H1 (cell line): ENCODE measurements around the gene CIC. TPM values are rescaled to one million over a fixed set of nuclear protein-coding genes. Genes with fewer than 3 reads are reported as not detected.

Experiments used
- CTCF ChIA-PET: fragments of 300-600 bp; sonication (Branson Sonifier 250); formaldehyde crosslinking; loops from one replicate; lab custom pipeline; 2021; ENCODE audit not compliant: partially characterized antibody; lab: Charles Lee
- POLR2A ChIA-PET: fragments of 300-600 bp; sonication (Branson Sonifier 250); formaldehyde crosslinking; loops from one replicate; lab custom pipeline; 2021; ENCODE audit warnings: inconsistent platforms; ENCODE audit not compliant: partially characterized antibody; lab: Charles Lee
- DNase-seq, 2 experiments: peaks; one replicate each; pipeline versions ENCODE4 v3.0.0 to v3.0.0-alpha.2; 2010 to 2022; ENCODE audit warnings: low spot score in 2 of 2, low read depth in 1 of 2, mixed read lengths in 1 of 2
- FAIRE-seq: peaks from 2 replicates; lab custom pipeline; 2011; peaks lifted over from hg19 to GRCh38; lab: Jason Lieb, UNC
- H2AFZ ChIP-seq: 2 replicates; pipeline ENCODE4 v1.8.1; 2012; ENCODE audit warnings: low read length, inconsistent platforms
- H2AK5ac ChIP-seq: 2 replicates; pipeline ENCODE4 v1.6.1; 2013; ENCODE audit warnings: low read depth, low read length
- H2BK120ac ChIP-seq: replicated peaks from 2 replicates; pipeline ENCODE3; 2013; ENCODE audit warnings: low read depth, low read length, inconsistent platforms
- H2BK12ac ChIP-seq: 2 replicates; pipeline ENCODE4 v1.6.1; 2013; ENCODE audit warnings: low read depth, low read length
- H2BK15ac ChIP-seq: 2 replicates; pipeline ENCODE4 v1.6.1; 2013; ENCODE audit warnings: low read length
- H2BK20ac ChIP-seq: 2 replicates; pipeline ENCODE4 v1.6.1; 2013; ENCODE audit warnings: low read length
- H2BK5ac ChIP-seq: 2 replicates; pipeline ENCODE4 v1.6.1; 2013; ENCODE audit warnings: low read depth, low read length
- H3K14ac ChIP-seq: 2 replicates; pipeline ENCODE4 v1.6.1; 2013; ENCODE audit warnings: inconsistent platforms; ENCODE audit not compliant: insufficient read length
- H3K18ac ChIP-seq: 2 replicates; pipeline ENCODE4 v1.6.1; 2013; ENCODE audit warnings: low read length; ENCODE audit errors: extremely low read depth
- H3K23ac ChIP-seq: 2 replicates; pipeline ENCODE4 v1.6.1; 2013; ENCODE audit warnings: inconsistent platforms; ENCODE audit not compliant: insufficient read length
- H3K23me2 ChIP-seq: 2 replicates; pipeline ENCODE4 v1.6.1; 2013; ENCODE audit warnings: low read depth, low read length
- H3K27ac ChIP-seq: 2 replicates; pipeline ENCODE4 v1.6.1; 2011; ENCODE audit warnings: low read depth, low read length, inconsistent platforms
- H3K27me3 ChIP-seq, 4 experiments: replicated peaks in 1 of 4; 1 replicate in 1 of 4; 2 replicates in 3 of 4; pipeline versions ENCODE4 v1.6.1 to v1.8.1; 2011 to 2013; ENCODE audit warnings: low read length in 3 of 4, mild to moderate bottlenecking in 3 of 4, inconsistent platforms in 2 of 4, mixed read lengths in 2 of 4, moderate library complexity in 1 of 4; ENCODE audit not compliant: control insufficient read depth in 3 of 4, insufficient read depth in 3 of 4; ENCODE audit errors: extremely low read depth in 1 of 4
- H3K36me3 ChIP-seq, 4 experiments: 2 replicates each; pipeline versions ENCODE4 v1.6.1 to v1.8.1; 2011 to 2013; ENCODE audit warnings: mild to moderate bottlenecking in 4 of 4, low read length in 3 of 4, moderate library complexity in 2 of 4, control low read depth in 1 of 4, inconsistent platforms in 1 of 4; ENCODE audit not compliant: insufficient read depth in 4 of 4, control insufficient read depth in 2 of 4
- H3K4ac ChIP-seq: replicated peaks from 2 replicates; pipeline ENCODE3; 2013; ENCODE audit warnings: low read length, low read depth, mixed read lengths, inconsistent platforms; ENCODE audit not compliant: insufficient read length
- H3K4me1 ChIP-seq, 4 experiments: replicated peaks in 1 of 4; 1 replicate in 1 of 4; 2 replicates in 3 of 4; pipeline versions ENCODE4 v1.6.1 to v1.8.1; 2011 to 2013; ENCODE audit warnings: low read length in 3 of 4, inconsistent platforms in 2 of 4, mixed read lengths in 1 of 4; ENCODE audit not compliant: insufficient read depth in 4 of 4, control insufficient read depth in 3 of 4
- H3K4me2 ChIP-seq, 2 experiments: 2 replicates each; pipeline versions ENCODE4 v1.6.1 to v1.8.1; 2011 to 2013; ENCODE audit warnings: low read depth in 2 of 2, low read length in 2 of 2, control low read depth in 1 of 2, inconsistent platforms in 1 of 2, mild to moderate bottlenecking in 1 of 2; ENCODE audit not compliant: insufficient read depth in 1 of 2
- H3K4me3 ChIP-seq, 4 experiments: fragments of 200-600, 300-600 bp in 1 of 4; sonication (generic), shearing (Covaris generic), sonication (Bioruptor Twin) in 1 of 4; 2 replicates each; pipeline versions ENCODE4 v1.5.1 to v1.8.1; 2011 to 2016; ENCODE audit warnings: low read length in 4 of 4, low read depth in 3 of 4, control low read depth in 2 of 4, inconsistent platforms in 2 of 4, mild to moderate bottlenecking in 2 of 4, mixed read lengths in 1 of 4, moderate library complexity in 1 of 4; ENCODE audit not compliant: insufficient read depth in 2 of 4; ENCODE audit errors: extremely low read depth in 1 of 4
- H3K56ac ChIP-seq: replicated peaks from 2 replicates; pipeline ENCODE3; 2013; ENCODE audit warnings: low read depth, mild to moderate bottlenecking, mixed read lengths, low read length, inconsistent platforms; ENCODE audit not compliant: insufficient read length
- H3K79me1 ChIP-seq: 2 replicates; pipeline ENCODE4 v1.6.1; 2013; ENCODE audit warnings: low read depth, low read length, control low read depth
- H3K79me2 ChIP-seq, 2 experiments: 2 replicates each; pipeline versions ENCODE4 v1.6.1 to v1.8.1; 2012 to 2013; ENCODE audit warnings: low read length in 2 of 2, mild to moderate bottlenecking in 2 of 2, inconsistent platforms in 1 of 2; ENCODE audit not compliant: insufficient read depth in 2 of 2, control insufficient read depth in 1 of 2
- H3K9ac ChIP-seq, 4 experiments: replicated peaks in 1 of 4; 1 replicate in 1 of 4; 2 replicates in 3 of 4; pipeline versions ENCODE4 v1.6.1 to v1.8.1; 2011 to 2013; ENCODE audit warnings: low read depth in 3 of 4, low read length in 3 of 4, control low read depth in 2 of 4, mild to moderate bottlenecking in 2 of 4, moderate library complexity in 2 of 4, inconsistent platforms in 1 of 4; ENCODE audit errors: extremely low read depth in 1 of 4
- H3K9me3 ChIP-seq, 2 experiments: 2 replicates each; pipeline versions ENCODE4 v1.6.1 to v1.8.1; 2012 to 2013; ENCODE audit warnings: mild to moderate bottlenecking in 2 of 2, moderate library complexity in 2 of 2, control low read depth in 1 of 2, inconsistent platforms in 1 of 2, low read depth in 1 of 2, low read length in 1 of 2, mixed read lengths in 1 of 2; ENCODE audit not compliant: insufficient read depth in 2 of 2
- H4K20me1 ChIP-seq, 2 experiments: replicated peaks in 1 of 2; 2 replicates each; pipeline versions ENCODE3 to v1.8.1; 2011 to 2013; ENCODE audit warnings: inconsistent platforms in 2 of 2, low read length in 2 of 2, mild to moderate bottlenecking in 1 of 2; ENCODE audit not compliant: insufficient read depth in 2 of 2, control insufficient read depth in 1 of 2
- H4K5ac ChIP-seq: 2 replicates; pipeline ENCODE4 v1.6.1; 2013; ENCODE audit warnings: low read length, low read depth, mixed read lengths, inconsistent platforms; ENCODE audit not compliant: insufficient read length
- H4K8ac ChIP-seq: 2 replicates; pipeline ENCODE4 v1.8.0; 2013; ENCODE audit warnings: mild to moderate bottlenecking, moderate library complexity, low read length, inconsistent platforms; ENCODE audit not compliant: insufficient read depth; ENCODE audit errors: extremely low read depth
- H4K91ac ChIP-seq: replicated peaks from 2 replicates; pipeline ENCODE3; 2013; ENCODE audit warnings: low read length, mixed read lengths, inconsistent platforms; ENCODE audit not compliant: insufficient read length
- ASH2L ChIP-seq: fragments of 200-600, 300-600 bp; sonication (generic); IDR thresholded peaks from one replicate; pipeline ENCODE4 v1.7.1; 2017; ENCODE audit warnings: low read length
- BCL11A ChIP-seq, 2 experiments: IDR thresholded peaks; one replicate each; pipeline ENCODE4 v1.6.1; 2011; ENCODE audit warnings: low read depth in 2 of 2, low read length in 2 of 2, mild to moderate bottlenecking in 2 of 2
- EZH2 ChIP-seq: fragments of 200-600 bp; sonication (generic); IDR thresholded peaks from 2 replicates; pipeline ENCODE4 v1.7.1; 2012; ENCODE audit warnings: low read depth, mild to moderate bottlenecking, moderate library complexity, low read length, inconsistent platforms; ENCODE audit not compliant: severe bottlenecking
- JUN ChIP-seq: IDR thresholded peaks from 2 replicates; pipeline ENCODE4 v1.6.1; 2011; ENCODE audit warnings: low read depth, mild to moderate bottlenecking, improper control_type of control experiment, low read length
- NANOG ChIP-seq: IDR thresholded peaks from 2 replicates; pipeline ENCODE4 v1.6.1; 2011; ENCODE audit warnings: low read length, low read depth, mild to moderate bottlenecking, inconsistent platforms; ENCODE audit not compliant: insufficient read depth, poor library complexity, severe bottlenecking
- POLR2A ChIP-seq, 2 experiments: IDR thresholded peaks; 1 replicate in 1 of 2; 2 replicates in 1 of 2; pipeline ENCODE4 v1.6.1; 2011; ENCODE audit warnings: low read depth in 2 of 2, low read length in 2 of 2, mild to moderate bottlenecking in 2 of 2; ENCODE audit errors: control extremely low read depth in 1 of 2
- SIRT6 ChIP-seq: IDR thresholded peaks from one replicate; pipeline ENCODE4 v1.7.1; 2012; ENCODE audit warnings: low read length, inconsistent platforms
- SP1 ChIP-seq: IDR thresholded peaks from 2 replicates; pipeline ENCODE4 v1.6.1; 2011; ENCODE audit warnings: low read depth, low read length
- SP4 ChIP-seq: IDR thresholded peaks from 2 replicates; pipeline ENCODE4 v1.6.1; 2012; ENCODE audit warnings: low read length, inconsistent platforms
- YY1 ChIP-seq: IDR thresholded peaks from 2 replicates; pipeline ENCODE4 v1.6.1; 2011; ENCODE audit warnings: low read depth, mild to moderate bottlenecking, low read length
- WGBS, 2 experiments: shearing (Covaris generic) in 1 of 2; methylation state at CpG; one replicate each; pipeline versions ENCODE4 v1.1.6 to v1.1.7; 2013 to 2015; ENCODE audit warnings: low lambda C conversion rate in 2 of 2, mixed read lengths in 2 of 2, inconsistent platforms in 1 of 2, low coverage in 1 of 2, missing lambda C conversion rate in 1 of 2; ENCODE audit not compliant: insufficient replicate concordance in 2 of 2, insufficient coverage in 1 of 2, insufficient read length in 1 of 2; ENCODE audit errors: extremely low coverage in 1 of 2, missing lambda C conversion rate in 1 of 2; 5-methylcytosine and 5-hydroxymethylcytosine counted together
- polyA plus RNA-seq, 7 experiments: library from polyadenylated mRNA; depleted of rRNA in 3 of 7; stranded (reverse) in 5 of 7; unstranded in 2 of 7; fragments of >200 nt in 5 of 7; fragments of 200-250 nt in 2 of 7; gene quantifications; 1 replicate in 5 of 7; 2 replicates in 1 of 7; 4 replicates in 1 of 7; pipeline versions ENCODE4 v1.2.1 to v1.2.3, GENCODE V29; 2011 to 2013; ENCODE audit warnings: missing spikeins in 2 of 7, mixed read lengths in 2 of 7
- total RNA-seq: library from RNA; stranded (reverse); fragmentation: NEBNext Ultra II Directional; extraction: Animal tissue kit (Norgen Biotek cat#: 25700); gene quantifications from 2 replicates; pipeline ENCODE4 v1.2.1, GENCODE V29; 2021
- TF ChIP-seq, protein P1 (sequence below), 3 experiments: IDR thresholded peaks; 1 replicate in 2 of 3; 2 replicates in 1 of 3; pipeline versions ENCODE4 v1.5.1 to v1.6.1; 2011; ENCODE audit warnings: low read length in 3 of 3, mild to moderate bottlenecking in 3 of 3, inconsistent platforms in 2 of 3, low read depth in 1 of 3, moderate library complexity in 1 of 3; ENCODE audit not compliant: insufficient read depth in 1 of 3; ENCODE audit errors: control extremely low read depth in 1 of 3

CIC gene
- total and polyA plus RNA-seq, 2 of the 8 experiments (the other 6 are each of a cell fraction or from before 2014, with no cell fraction given): 13.2 to 43.6 TPM

DNA sequence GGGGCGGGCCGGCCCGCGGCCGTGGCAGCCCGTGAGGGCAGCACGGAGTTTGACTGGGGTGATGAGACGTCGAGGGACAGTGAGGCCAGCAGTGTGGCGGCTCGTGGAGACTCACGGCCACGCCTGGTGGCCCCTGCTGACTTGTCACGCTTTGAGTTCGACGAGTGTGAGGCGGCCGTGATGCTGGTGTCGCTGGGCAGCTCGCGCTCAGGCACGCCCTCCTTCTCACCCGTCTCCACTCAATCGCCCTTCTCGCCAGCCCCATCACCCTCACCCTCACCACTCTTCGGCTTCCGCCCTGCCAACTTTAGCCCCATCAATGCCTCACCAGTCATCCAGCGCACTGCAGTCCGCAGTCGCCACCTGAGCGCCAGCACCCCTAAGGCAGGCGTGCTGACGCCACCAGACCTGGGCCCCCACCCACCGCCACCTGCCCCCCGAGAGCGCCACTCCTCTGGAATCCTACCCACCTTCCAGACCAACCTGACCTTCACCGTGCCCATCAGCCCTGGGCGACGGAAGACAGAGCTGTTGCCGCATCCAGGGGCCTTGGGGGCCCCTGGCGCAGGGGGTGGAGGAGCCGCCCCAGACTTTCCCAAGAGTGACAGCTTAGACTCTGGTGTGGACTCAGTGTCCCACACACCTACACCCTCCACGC, 4.5 kb downstream of the CIC start:
- H3K4me1 ChIP-seq: peaks cover 0 to 19% (median 7%) of the 10 kb centered on the region in 4 experiments; a peak in 5 of 7 replicates
- TF ChIP-seq JUN (no peak), YY1 (no peak), EZH2 (no peak), SP1 (no peak), POLR2A (IDR thresholded peaks at IDR 0.05; ENCODE audit: control extremely low read depth in 1 of 2, low read depth in 2 of 2, low read length in 2 of 2) (no peak), ASH2L (no peak), SP4 (no peak), BCL11A (IDR thresholded peaks at IDR 0.05; ENCODE audit: low read depth in 2 of 2, low read length in 2 of 2) (no peak), NANOG (no peak), SIRT6 (no peak)
- TF ChIP-seq, protein P1, sequence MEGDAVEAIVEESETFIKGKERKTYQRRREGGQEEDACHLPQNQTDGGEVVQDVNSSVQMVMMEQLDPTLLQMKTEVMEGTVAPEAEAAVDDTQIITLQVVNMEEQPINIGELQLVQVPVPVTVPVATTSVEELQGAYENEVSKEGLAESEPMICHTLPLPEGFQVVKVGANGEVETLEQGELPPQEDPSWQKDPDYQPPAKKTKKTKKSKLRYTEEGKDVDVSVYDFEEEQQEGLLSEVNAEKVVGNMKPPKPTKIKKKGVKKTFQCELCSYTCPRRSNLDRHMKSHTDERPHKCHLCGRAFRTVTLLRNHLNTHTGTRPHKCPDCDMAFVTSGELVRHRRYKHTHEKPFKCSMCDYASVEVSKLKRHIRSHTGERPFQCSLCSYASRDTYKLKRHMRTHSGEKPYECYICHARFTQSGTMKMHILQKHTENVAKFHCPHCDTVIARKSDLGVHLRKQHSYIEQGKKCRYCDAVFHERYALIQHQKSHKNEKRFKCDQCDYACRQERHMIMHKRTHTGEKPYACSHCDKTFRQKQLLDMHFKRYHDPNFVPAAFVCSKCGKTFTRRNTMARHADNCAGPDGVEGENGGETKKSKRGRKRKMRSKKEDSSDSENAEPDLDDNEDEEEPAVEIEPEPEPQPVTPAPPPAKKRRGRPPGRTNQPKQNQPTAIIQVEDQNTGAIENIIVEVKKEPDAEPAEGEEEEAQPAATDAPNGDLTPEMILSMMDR (IDR thresholded peaks at IDR 0.05; ENCODE audit: control extremely low read depth in 1 of 3, insufficient read depth in 1 of 3, low read depth in 1 of 3, low read length in 3 of 3): no peak

More for the DNA sequence above, 4.5 kb downstream of the CIC start:
- ChIA-PET CTCF (interaction anchor here (0.9 to 2.3 kb wide), 4 partner anchors 22 to 57 kb away, joined by 3 to 24 read pairs (median 4); partner anchors contain the start of gene GSK3A), POLR2A (interaction anchor here (1.1 to 1.5 kb wide), 3 partner anchors 9 to 26 kb away, joined by 3 to 5 read pairs (median 4); no protein-coding TSS in a partner anchor)
- WGBS, 2 experiments: 96 to 100% methylated on average over 1 to 22 of the region's 43 CpGs
- H3K18ac ChIP-seq: no peak overlapping the region
- H2AK5ac ChIP-seq: no peak overlapping the region
- no peak overlapping the region for H4K91ac ChIP-seq
- H2BK5ac ChIP-seq: no peak overlapping the region
- no peak overlapping the region for H4K8ac ChIP-seq
- peaks cover 5% of the 10 kb centered on the region; the same call in 1 of the 2 replicates for H3K23me2 ChIP-seq
- no peaks in the 10 kb centered on the region for H3K27me3 ChIP-seq
- H4K5ac ChIP-seq: no peak overlapping the region
- H4K20me1 ChIP-seq: peaks cover 0 to 8% of the 10 kb centered on the region in 2 experiments
- no peak overlapping the region for H3K4me3 ChIP-seq
- H3K4me2 ChIP-seq: no peak overlapping the region
- H2AFZ ChIP-seq: no peak overlapping the region
- no peak overlapping the region for H2BK20ac ChIP-seq
- peaks cover 0 to 15% (median 5%) of the 10 kb centered on the region in 4 experiments; a peak in 2 of 8 replicates for H3K36me3 ChIP-seq
- no peak overlapping the region for H2BK15ac ChIP-seq
- H3K56ac ChIP-seq: no peak overlapping the region
- H3K14ac ChIP-seq: no peak overlapping the region
- H2BK120ac ChIP-seq: no peak overlapping the region
- H3K79me2 ChIP-seq: peaks cover 0 to 9% of the 10 kb centered on the region in 2 experiments; a peak in 1 of 4 replicates
- no peak overlapping the region for H3K27ac ChIP-seq
- no peak overlapping the region for H3K4ac ChIP-seq
- no peaks in the 10 kb centered on the region for H3K9me3 ChIP-seq
- DNase-seq (no peak), FAIRE-seq (no peak)
- H3K23ac ChIP-seq: no peak overlapping the region
- no peak overlapping the region for H3K9ac ChIP-seq
- peaks cover 5% of the 10 kb centered on the region for H3K79me1 ChIP-seq
- no peak overlapping the region for H2BK12ac ChIP-seq
